Retinal pigment epithelial cell (primary cell): ENCODE results near the gene WIPF3.

ENCODE experiments used
- DNase-seq: peaks from one replicate; pipeline ENCODE4 v3.0.0-alpha.2; 2010; ENCODE audit warnings: low read depth
- H3K4me3 ChIP-seq: 2 replicates; pipeline ENCODE4 v1.5.1; 2011; ENCODE audit warnings: mild to moderate bottlenecking, low read length, control low read depth, moderate library complexity
- CTCF ChIP-seq: conservative IDR thresholded peaks from 2 replicates; pipeline ENCODE4 v1.5.1; 2011; ENCODE audit warnings: low read depth, low read length, control low read depth, inconsistent platforms

The WIPF3 gene

GRCh38 chr7:29843726-29844125, 37.4 kb downstream of the WIPF3 start:
- no peak for TF ChIP-seq CTCF

GRCh38 chr7:29844559-29844958, 38.3 kb downstream of the WIPF3 start:
- TF ChIP-seq CTCF = no peak
- no peak overlapping the region for H3K4me3 ChIP-seq
- DNase-seq = no peak

More at GRCh38 chr7:29843726-29844125, 37.4 kb downstream of the WIPF3 start:
- no peak for DNase-seq
- H3K4me3 ChIP-seq = no peak overlapping the region

DNA sequence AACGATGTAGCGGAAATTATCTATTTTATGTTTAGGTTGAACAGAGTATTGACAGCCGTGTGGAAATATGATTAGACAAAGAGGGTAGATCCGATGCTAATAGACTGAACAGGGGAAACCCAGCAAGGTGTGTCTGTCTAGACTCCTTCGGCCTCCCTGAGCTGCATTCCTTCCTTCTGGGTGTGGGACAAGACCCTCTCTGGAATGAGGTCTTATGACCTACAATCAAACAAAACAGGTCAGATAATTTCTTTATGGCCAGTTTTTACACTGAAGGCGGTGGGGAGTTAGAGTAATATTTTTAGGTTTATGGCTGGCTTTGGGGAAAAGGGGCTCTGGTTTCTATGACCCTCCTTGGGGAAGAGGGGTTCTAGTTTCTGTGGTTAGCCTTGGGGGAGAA, 41.2 kb downstream of the WIPF3 start:
- DNase-seq = no peak
- H3K4me3 ChIP-seq = no peak overlapping the region
- TF ChIP-seq CTCF = no peak

GRCh38 chr7:29847916-29848315, 41.6 kb downstream of the WIPF3 start:
- no peak for TF ChIP-seq CTCF
- no peak for DNase-seq
- H3K4me3 ChIP-seq = no peak overlapping the region

- no peak for TF ChIP-seq CTCF
- no peak for DNase-seq
These were observed 42.6 kb downstream of the WIPF3 start for GRCh38 chr7:29848941-29849340.

GRCh38 chr7:29851487-29851886, 45.2 kb downstream of the WIPF3 start:
- no peak for DNase-seq
- TF ChIP-seq CTCF = no peak
- no peak overlapping the region for H3K4me3 ChIP-seq

More at GRCh38 chr7:29848941-29849340, 42.6 kb downstream of the WIPF3 start:
- H3K4me3 ChIP-seq = no peak overlapping the region

- no peak overlapping the region for H3K4me3 ChIP-seq
- TF ChIP-seq CTCF = no peak
- no peak for DNase-seq
These were observed 46.1 kb downstream of the WIPF3 start for GRCh38 chr7:29852457-29852856.
